ENCODE data around the gene SYNE3. TPM values are rescaled to one million over a fixed set of nuclear protein-coding genes. Genes with fewer than 3 reads are reported as not detected.

The SYNE3 gene
- total RNA-seq, 1 experiment from 2014 or later = 21.2 TPM

GRCh38 chr14:95499354-95499750 is 17.1 kb downstream of the SYNE3 start:
- ChIA-PET CTCF (interaction anchor here (0.6 to 2.1 kb wide), 5 partner anchors 17 to 57 kb away, joined by 3 to 11 read pairs (median 6); partner anchors contain the start of gene SYNE3), POLR2A (interaction anchor here (1.2 kb wide), 1 partner anchor 30 kb away, joined by 5 read pairs; no protein-coding TSS in a partner anchor)
- Histone ChIP-seq H3K27me3 (replicated peaks; ENCODE audit: control insufficient read depth, insufficient read depth, low read length) (no peaks in the 10 kb centered on the region), H3K4me3 (ENCODE audit: low read depth, low read length) (no peak overlapping the region), H3K36me3 (ENCODE audit: control insufficient read depth, insufficient read depth, low read length) (no peaks in the 10 kb centered on the region), H3K9me3 (no peaks in the 10 kb centered on the region), H3K4me1 (peaks cover 77% of the 10 kb centered on the region)
- TF ChIP-seq CTCF (IDR thresholded peaks at IDR 0.05; ENCODE audit: insufficient read depth in 1 of 2, low read depth in 1 of 2, low read length in 1 of 2, severe bottlenecking in 1 of 2, unreplicated experiment in 1 of 2) = no peak
- no TSS peak for BruUV-seq (replicated peaks)
- Mint-ChIP-seq H3K27me3 (ENCODE audit: insufficient read depth, unreplicated experiment) (no peaks in the 10 kb centered on the region), H3K36me3 (ENCODE audit: insufficient read depth, unreplicated experiment) (peaks cover 5% of the 10 kb centered on the region), H3K4me3 (ENCODE audit: unreplicated experiment) (peak overlapping the region; percentile 51), H3K27ac (ENCODE audit: unreplicated experiment) (peak overlapping the region; percentile 71), H3K9me3 (ENCODE audit: unreplicated experiment) (no peaks in the 10 kb centered on the region), H3K4me1 (ENCODE audit: low read depth, unreplicated experiment) (peaks cover 39% of the 10 kb centered on the region)
- intact Hi-C loops (cut with micrococcal nuclease; ENCODE audit: unreplicated experiment) = no loop called here
- DNase-seq = peak in 1 of 2 experiments; percentile 61

- peaks cover 71% of the 10 kb centered on the region for H3K4me1 ChIP-seq
- no peak for DNase-seq
- Mint-ChIP-seq H3K9me3 (ENCODE audit: unreplicated experiment) (no peaks in the 10 kb centered on the region), H3K4me3 (ENCODE audit: unreplicated experiment) (peak overlapping the region; percentile 51), H3K4me1 (ENCODE audit: low read depth, unreplicated experiment) (peaks cover 45% of the 10 kb centered on the region), H3K27me3 (ENCODE audit: insufficient read depth, unreplicated experiment) (no peaks in the 10 kb centered on the region), H3K36me3 (ENCODE audit: insufficient read depth, unreplicated experiment) (peaks cover 5% of the 10 kb centered on the region), H3K27ac (ENCODE audit: unreplicated experiment) (peak overlapping the region; percentile 71)
- H3K36me3 ChIP-seq (ENCODE audit: control insufficient read depth, insufficient read depth, low read length) = no peaks in the 10 kb centered on the region
- intact Hi-C loops (cut with micrococcal nuclease; ENCODE audit: unreplicated experiment) = no loop called here
- H3K27me3 ChIP-seq (replicated peaks; ENCODE audit: control insufficient read depth, insufficient read depth, low read length) = no peaks in the 10 kb centered on the region
- no peak for TF ChIP-seq CTCF (IDR thresholded peaks at IDR 0.05; ENCODE audit: insufficient read depth in 1 of 2, low read depth in 1 of 2, low read length in 1 of 2, severe bottlenecking in 1 of 2, unreplicated experiment in 1 of 2)
- ChIA-PET CTCF (interaction anchor here (0.6 to 2.1 kb wide), 5 partner anchors 18 to 56 kb away, joined by 3 to 11 read pairs (median 6); partner anchors contain the start of gene SYNE3), POLR2A (no interaction called here)
- no TSS peak for BruUV-seq (replicated peaks)
- H3K4me3 ChIP-seq (ENCODE audit: low read depth, low read length) = no peak overlapping the region
- H3K9me3 ChIP-seq = no peaks in the 10 kb centered on the region
Observed at GRCh38 chr14:95498622-95499353, 17.7 kb downstream of the SYNE3 start.

GRCh38 chr14:95497561-95498011 is 18.9 kb downstream of the SYNE3 start:
- Histone ChIP-seq H3K4me3 (ENCODE audit: low read depth, low read length) (no peak overlapping the region), H3K27me3 (replicated peaks; ENCODE audit: control insufficient read depth, insufficient read depth, low read length) (no peaks in the 10 kb centered on the region), H3K36me3 (ENCODE audit: control insufficient read depth, insufficient read depth, low read length) (no peaks in the 10 kb centered on the region), H3K9me3 (no peaks in the 10 kb centered on the region), H3K4me1 (peaks cover 70% of the 10 kb centered on the region)
- Mint-ChIP-seq H3K9me3 (ENCODE audit: unreplicated experiment) (no peaks in the 10 kb centered on the region), H3K4me1 (ENCODE audit: low read depth, unreplicated experiment) (peaks cover 42% of the 10 kb centered on the region), H3K4me3 (ENCODE audit: unreplicated experiment) (no peak overlapping the region), H3K27me3 (ENCODE audit: insufficient read depth, unreplicated experiment) (no peaks in the 10 kb centered on the region), H3K27ac (ENCODE audit: unreplicated experiment) (no peak overlapping the region), H3K36me3 (ENCODE audit: insufficient read depth, unreplicated experiment) (peaks cover 5% of the 10 kb centered on the region)
- DNase-seq = no peak
- no TSS peak for BruUV-seq (replicated peaks)
- ChIA-PET POLR2A (interaction anchor here (1.7 kb wide), 1 partner anchor 37 kb away, joined by 18 read pairs; the partner anchor contains the start of gene GLRX5), CTCF (no interaction called here)
- intact Hi-C loops (cut with micrococcal nuclease; ENCODE audit: unreplicated experiment) = no loop called here
- no peak for TF ChIP-seq CTCF (IDR thresholded peaks at IDR 0.05; ENCODE audit: insufficient read depth in 1 of 2, low read depth in 1 of 2, low read length in 1 of 2, severe bottlenecking in 1 of 2, unreplicated experiment in 1 of 2)
